ENCODE data around the gene DNAJC5G.
A peak's percentile ranks its signal among the peaks of the same experiment; 100 is the strongest.

DNAJC5G gene

GRCh38 chr2:27245626-27246025, 29.6 kb upstream of the DNAJC5G start:
- TF ChIP-seq CTCF (IDR thresholded peaks at IDR 0.05; ENCODE audit: low read depth, low read length), result no peak
- H3K4me3 ChIP-seq (ENCODE audit: low read depth, low read length), result no peak overlapping the region

- H3K4me3 ChIP-seq (ENCODE audit: low read depth, low read length), result no peak overlapping the region
- TF ChIP-seq CTCF (IDR thresholded peaks at IDR 0.05; ENCODE audit: low read depth, low read length), result no peak
These were observed 27.3 kb upstream of the DNAJC5G start for GRCh38 chr2:27247893-27248292.

- TF ChIP-seq CTCF (IDR thresholded peaks at IDR 0.05; ENCODE audit: low read depth, low read length), result no peak
- H3K4me3 ChIP-seq (ENCODE audit: low read depth, low read length), result no peak overlapping the region
These were observed 25.9 kb upstream of the DNAJC5G start for GRCh38 chr2:27249159-27249890.

GRCh38 chr2:27249891-27250651, 25.2 kb upstream of the DNAJC5G start:
- peak; percentile 83 for TF ChIP-seq CTCF (IDR thresholded peaks at IDR 0.05; ENCODE audit: low read depth, low read length)
- H3K4me3 ChIP-seq (ENCODE audit: low read depth, low read length), result no peak overlapping the region

- no peak overlapping the region for H3K4me3 ChIP-seq (ENCODE audit: low read depth, low read length)
- TF ChIP-seq CTCF (IDR thresholded peaks at IDR 0.05; ENCODE audit: low read depth, low read length), result no peak
These were observed 24.4 kb upstream of the DNAJC5G start for GRCh38 chr2:27250652-27251379.

- H3K4me3 ChIP-seq (ENCODE audit: low read depth, low read length), result no peak overlapping the region
- TF ChIP-seq CTCF (IDR thresholded peaks at IDR 0.05; ENCODE audit: low read depth, low read length), result no peak
These were observed 23.5 kb upstream of the DNAJC5G start for GRCh38 chr2:27251766-27252165.

Data from WI38 (cell line).